BLaER1 treated with 17β-estradiol and CSF1 and Interleukin-3, amounts not matched to agents 10 nM and 100 nM (cell line): ENCODE data around the gene PLK5.
A peak's percentile ranks its signal among the peaks of the same experiment; 100 is the strongest.

ENCODE experiments used
- H3K27ac ChIP-seq, 11 experiments: shearing (Covaris generic); formaldehyde crosslinking; 2 replicates each; pipeline ENCODE4 v1.8.1; 2022
- H3K27me3 ChIP-seq, 11 experiments: shearing (Covaris generic); formaldehyde crosslinking; 2 replicates each; pipeline ENCODE4 v1.8.1; 2022
- H3K36me3 ChIP-seq, 11 experiments: shearing (Covaris generic); formaldehyde crosslinking; 2 replicates each; pipeline ENCODE4 v1.8.1; 2022
- H3K4me1 ChIP-seq, 10 experiments: shearing (Covaris generic); formaldehyde crosslinking; 2 replicates each; pipeline ENCODE4 v1.8.1; 2022
- H3K4me2 ChIP-seq, 11 experiments: shearing (Covaris generic); formaldehyde crosslinking; 2 replicates each; pipeline ENCODE4 v1.8.1; 2022
- H3K4me3 ChIP-seq, 10 experiments: shearing (Covaris generic); formaldehyde crosslinking; 2 replicates each; pipeline ENCODE4 v1.8.1; 2022
- H3K9ac ChIP-seq, 11 experiments: shearing (Covaris generic); formaldehyde crosslinking; 2 replicates each; pipeline ENCODE4 v1.8.1; 2022
- H3K9me3 ChIP-seq, 11 experiments: shearing (Covaris generic); formaldehyde crosslinking; replicated peaks in 1 of 11; 2 replicates each; pipeline ENCODE4 v1.8.1; 2022
- H4K20me1 ChIP-seq, 11 experiments: shearing (Covaris generic); formaldehyde crosslinking; 2 replicates each; pipeline ENCODE4 v1.8.1; 2022
- Cebpa-rat ChIP-seq, 11 experiments: shearing (Covaris generic); IDR thresholded peaks; 2 replicates each; pipeline ENCODE4 v1.8.1; 2022

The PLK5 gene

DNA sequence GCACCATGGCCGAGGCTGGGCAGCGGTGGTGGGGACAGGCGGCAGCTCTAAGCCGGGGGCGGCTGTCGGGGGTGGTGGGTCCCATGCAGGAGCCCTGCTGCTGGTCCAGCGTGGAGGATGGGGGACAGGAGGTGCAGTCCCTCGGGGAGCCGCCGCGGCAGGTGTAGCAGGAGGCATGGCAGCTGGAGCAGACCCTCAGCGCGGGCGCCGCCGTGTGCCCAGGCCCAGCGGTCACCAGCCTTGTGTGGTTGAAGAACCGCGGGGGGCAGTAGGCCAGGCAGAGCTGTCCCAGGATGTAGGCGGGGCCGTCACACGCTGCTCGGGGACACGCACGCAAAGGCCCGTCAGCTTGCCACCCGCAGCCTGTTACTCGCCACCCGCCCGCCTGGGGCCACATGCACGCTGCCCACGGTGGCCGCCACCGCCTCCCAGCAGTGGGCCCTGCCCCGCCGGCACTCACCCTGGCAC, 42.0 kb upstream of the PLK5 start:
- Histone ChIP-seq H3K9me3 (no peaks in the 10 kb centered on the region), H3K36me3 (peaks cover 0 to 8% (median 7%) of the 10 kb centered on the region in 11 experiments; a peak in 15 of 22 replicates), H3K4me2 (no peak overlapping the region), H3K27ac (no peak overlapping the region), H4K20me1 (peaks cover 10 to 18% (median 16%) of the 10 kb centered on the region in 11 experiments; a peak in 18 of 22 replicates), H3K27me3 (no peaks in the 10 kb centered on the region), H3K4me1 (peaks cover 30 to 43% (median 36%) of the 10 kb centered on the region in 10 experiments), H3K9ac (no peak overlapping the region), H3K4me3 (no peak overlapping the region)
- TF ChIP-seq Cebpa-rat (IDR thresholded peaks at IDR 0.05), result no peak

DNA sequence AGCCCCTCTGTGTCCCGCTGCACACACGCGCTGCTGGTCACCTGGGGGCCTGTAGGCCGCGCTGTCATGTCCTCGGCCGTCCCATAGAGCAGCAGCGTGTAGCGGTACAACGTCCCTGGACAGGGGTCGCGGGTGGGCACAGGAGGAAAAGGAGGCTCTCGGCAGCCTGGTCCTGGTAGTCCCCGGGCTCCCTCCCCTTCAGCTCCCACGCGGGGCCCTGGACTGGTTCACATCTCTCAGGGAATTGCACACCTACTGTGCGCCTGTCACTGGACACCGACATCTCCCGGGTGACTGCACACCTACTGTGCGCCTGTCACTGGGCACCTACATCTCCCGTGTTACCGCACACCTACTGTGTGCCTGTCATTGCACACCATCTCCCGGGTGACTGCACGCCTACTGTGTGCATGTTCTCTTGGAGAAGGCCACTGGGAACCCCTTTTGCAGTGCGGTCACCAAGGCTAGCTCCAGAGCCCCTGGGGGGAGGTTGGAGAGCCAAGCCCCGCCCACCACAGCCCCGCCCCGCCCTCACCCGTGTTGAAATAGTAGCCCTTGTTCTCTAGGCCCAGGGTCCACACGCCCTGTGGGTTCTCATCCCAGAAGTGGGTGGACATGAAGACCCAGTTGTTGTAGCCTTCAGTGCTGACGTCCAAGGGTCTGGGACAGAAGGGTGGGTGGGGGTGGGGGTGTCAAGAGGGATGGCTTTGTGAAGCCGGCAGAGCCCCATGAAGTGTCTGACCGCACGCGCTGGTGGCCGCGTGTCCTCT, 41.3 kb upstream of the PLK5 start:
- H3K4me3 ChIP-seq, result no peak overlapping the region
- no peak overlapping the region for H3K9ac ChIP-seq
- H3K27ac ChIP-seq, result no peak overlapping the region
- H3K27me3 ChIP-seq, result no peaks in the 10 kb centered on the region
- H3K9me3 ChIP-seq, result no peaks in the 10 kb centered on the region
- peaks cover 24 to 37% (median 30%) of the 10 kb centered on the region in 10 experiments for H3K4me1 ChIP-seq
- no peak for TF ChIP-seq Cebpa-rat (IDR thresholded peaks at IDR 0.05)
- peaks cover 0 to 2% (median under 1%) of the 10 kb centered on the region in 11 experiments; a peak in 6 of 22 replicates for H3K36me3 ChIP-seq
- H3K4me2 ChIP-seq, result no peak overlapping the region
- H4K20me1 ChIP-seq, result peaks cover 3 to 12% (median 10%) of the 10 kb centered on the region in 11 experiments; a peak in 16 of 22 replicates

DNA sequence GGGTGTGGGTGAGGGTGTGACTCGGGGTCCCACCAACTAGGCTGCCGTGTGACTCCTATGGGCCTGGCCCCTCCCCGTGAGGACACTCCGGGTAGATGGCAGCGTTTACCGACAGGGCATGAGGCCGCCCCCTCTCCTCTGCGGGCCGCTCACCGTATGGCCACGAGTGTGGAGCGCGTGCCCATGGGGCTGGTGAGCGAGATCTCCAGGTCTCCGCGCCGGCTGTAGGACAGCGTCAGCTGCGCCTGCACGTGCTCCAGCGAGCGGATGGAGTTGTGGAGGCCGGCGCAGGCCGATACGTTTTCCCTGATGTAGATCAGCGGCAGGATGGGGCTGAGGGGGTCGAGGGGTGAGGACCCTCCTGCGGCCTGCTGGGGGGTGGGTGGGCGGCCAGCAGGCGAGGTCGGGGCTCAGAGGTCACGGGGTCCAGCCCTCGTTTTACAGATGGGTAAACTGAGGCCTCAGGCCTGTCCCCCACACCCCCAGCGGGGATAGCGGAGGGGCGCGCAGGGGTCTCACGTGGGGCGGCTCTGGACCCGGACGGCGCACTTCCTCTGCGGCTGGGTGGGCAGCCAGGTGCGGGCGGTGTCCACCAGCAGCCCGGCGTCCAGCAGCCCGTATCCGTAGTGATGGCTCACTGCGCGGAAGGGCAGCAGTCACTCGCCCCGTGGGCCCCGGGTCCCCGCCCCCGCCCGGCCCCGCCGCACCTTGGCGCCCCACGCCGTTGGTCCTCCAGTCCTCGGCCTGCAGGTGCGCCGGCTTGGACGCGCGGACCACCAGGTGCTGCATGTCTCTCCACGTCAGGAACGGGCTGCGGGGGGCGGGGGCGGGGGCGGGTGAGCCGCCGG, 40.5 kb upstream of the PLK5 start:
- H3K9ac ChIP-seq, result no peak overlapping the region
- H3K4me1 ChIP-seq, result peaks cover 19 to 34% (median 29%) of the 10 kb centered on the region in 10 experiments
- TF ChIP-seq Cebpa-rat (IDR thresholded peaks at IDR 0.05), result no peak
- no peak overlapping the region for H3K27ac ChIP-seq
- H3K27me3 ChIP-seq, result no peaks in the 10 kb centered on the region
- no peaks in the 10 kb centered on the region for H3K36me3 ChIP-seq
- peaks cover 0 to 4% (median 2%) of the 10 kb centered on the region in 11 experiments; a peak in 9 of 22 replicates for H4K20me1 ChIP-seq
- no peaks in the 10 kb centered on the region for H3K9me3 ChIP-seq
- H3K4me3 ChIP-seq, result no peak overlapping the region
- H3K4me2 ChIP-seq, result no peak overlapping the region

DNA sequence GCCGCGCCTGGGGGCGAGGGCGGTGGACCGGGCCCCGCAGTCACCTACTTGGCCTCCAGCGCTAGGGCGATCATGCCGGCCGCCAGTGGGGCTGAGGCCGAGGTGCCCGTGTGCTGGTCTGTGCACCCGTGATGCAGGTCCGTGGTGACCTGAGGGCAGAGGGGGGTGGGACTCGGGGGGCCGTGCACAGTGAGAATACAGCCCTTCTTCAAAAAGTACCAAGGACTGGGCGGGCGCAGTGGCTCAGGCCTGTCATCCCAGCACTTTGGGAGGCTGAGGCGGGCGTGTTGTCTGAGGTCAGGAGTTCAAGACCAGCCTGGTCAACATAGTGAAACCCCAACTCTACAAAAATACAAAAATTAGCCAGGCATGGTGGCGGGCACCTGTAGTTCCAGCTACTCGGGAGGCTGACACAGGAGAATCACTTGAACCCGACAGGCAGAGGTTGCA, 39.9 kb upstream of the PLK5 start:
- no peak overlapping the region for H3K27ac ChIP-seq
- peaks cover 25 to 38% (median 34%) of the 10 kb centered on the region in 10 experiments for H3K4me1 ChIP-seq
- no peak overlapping the region for H3K4me2 ChIP-seq
- no peaks in the 10 kb centered on the region for H3K36me3 ChIP-seq
- no peaks in the 10 kb centered on the region for H4K20me1 ChIP-seq
- no peaks in the 10 kb centered on the region for H3K9me3 ChIP-seq
- no peak overlapping the region for H3K4me3 ChIP-seq
- TF ChIP-seq Cebpa-rat (IDR thresholded peaks at IDR 0.05), result no peak
- no peak overlapping the region for H3K9ac ChIP-seq
- no peaks in the 10 kb centered on the region for H3K27me3 ChIP-seq

DNA sequence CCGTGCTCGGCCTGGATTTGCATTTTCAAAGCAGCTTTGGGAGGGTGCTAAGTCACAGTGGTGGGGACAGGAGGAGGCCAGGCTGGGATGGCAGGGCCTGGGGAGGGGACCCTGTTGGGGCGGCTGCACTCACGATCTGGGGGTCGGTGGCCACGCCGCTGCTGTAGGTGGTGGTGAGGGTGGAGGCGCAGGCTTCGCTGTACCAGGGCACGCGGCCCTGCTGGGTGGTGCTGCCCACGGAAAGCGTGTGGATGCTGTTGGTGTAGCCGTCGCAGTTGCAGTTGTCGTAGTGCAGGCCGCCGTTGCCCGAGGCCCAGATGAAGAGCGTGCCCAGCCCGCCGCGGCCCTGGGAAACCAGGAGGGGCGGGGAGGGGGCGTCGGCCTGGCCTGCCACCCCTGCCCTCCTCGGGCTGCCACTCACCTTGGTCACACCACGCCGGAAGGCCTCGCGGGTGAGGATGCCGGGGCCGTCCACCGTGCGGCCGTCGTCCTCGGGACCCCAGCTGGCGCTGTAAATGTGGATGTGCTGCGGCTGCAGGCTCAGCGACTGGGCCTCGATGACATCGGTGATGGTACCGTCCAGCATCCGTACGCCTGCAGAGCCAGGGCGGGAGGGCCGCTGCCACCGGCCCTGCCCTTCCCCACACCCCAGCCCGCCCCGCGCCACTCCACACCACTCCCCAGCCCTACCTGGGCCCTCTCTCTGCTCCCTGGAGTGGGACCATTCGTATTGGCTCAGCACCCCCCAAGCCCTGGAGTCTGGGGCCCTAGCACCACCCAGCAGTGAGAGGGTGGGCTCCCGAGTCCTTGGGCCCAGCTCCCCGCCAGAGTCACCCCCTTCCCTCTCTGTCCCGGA, 36.9 kb upstream of the PLK5 start:
- no peaks in the 10 kb centered on the region for H3K9me3 ChIP-seq
- no peak overlapping the region for H3K4me2 ChIP-seq
- no peak for TF ChIP-seq Cebpa-rat (IDR thresholded peaks at IDR 0.05)
- H3K27me3 ChIP-seq, result peaks cover 0 to 7% (median 0%) of the 10 kb centered on the region in 11 experiments; a peak in 2 of 22 replicates
- H4K20me1 ChIP-seq, result no peaks in the 10 kb centered on the region; a peak in 1 of 22 replicates
- H3K27ac ChIP-seq, result no peak overlapping the region
- H3K9ac ChIP-seq, result no peak overlapping the region
- no peak overlapping the region for H3K4me3 ChIP-seq
- H3K4me1 ChIP-seq, result peaks cover 26 to 38% (median 33%) of the 10 kb centered on the region in 10 experiments
- no peaks in the 10 kb centered on the region for H3K36me3 ChIP-seq

DNA sequence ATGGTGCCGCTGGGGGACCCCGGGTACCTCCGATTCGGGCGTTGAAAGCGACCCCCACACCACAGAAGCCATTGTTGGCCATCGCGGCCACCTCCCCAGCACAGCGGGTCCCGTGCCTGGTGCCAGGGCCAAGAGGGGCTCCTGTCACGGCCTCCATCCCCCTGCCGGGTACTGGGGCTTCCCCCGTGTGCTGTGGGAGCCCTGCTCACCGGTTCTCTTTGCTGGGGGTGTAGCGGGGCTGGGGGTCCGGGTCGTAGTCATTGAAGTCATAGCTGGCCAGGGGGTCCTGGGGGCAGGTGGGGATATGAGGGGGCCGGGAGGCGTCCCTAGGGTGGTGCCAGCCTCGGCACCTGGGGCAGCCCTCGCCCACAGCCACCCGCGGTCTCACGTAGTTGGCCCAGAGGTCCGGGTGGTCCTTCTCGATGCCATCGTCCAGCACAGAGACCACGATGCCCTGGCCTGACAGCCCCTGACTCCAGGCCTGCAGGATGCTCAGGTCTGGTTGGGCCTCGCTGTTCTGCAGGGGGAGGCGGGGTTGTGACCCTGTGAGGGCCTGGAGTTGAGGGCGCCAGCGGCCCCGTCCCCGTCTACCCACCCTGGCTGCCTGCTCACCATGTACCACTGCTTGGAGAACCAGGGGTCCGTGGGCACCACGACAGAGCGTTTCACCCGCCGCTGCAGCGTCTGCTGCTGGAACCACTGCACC, 36.1 kb upstream of the PLK5 start:
- no peak overlapping the region for H3K9ac ChIP-seq
- H3K27ac ChIP-seq, result peak overlapping the region in 1 of 11 experiments; percentile 35; a peak in 1 of 22 replicates
- peaks cover 26 to 35% (median 33%) of the 10 kb centered on the region in 10 experiments for H3K4me1 ChIP-seq
- H3K36me3 ChIP-seq, result no peaks in the 10 kb centered on the region
- H3K4me2 ChIP-seq, result peak overlapping the region; percentile 93 to 100 (median 96); a peak in 21 of 22 replicates
- peaks cover 0 to 3% (median 0%) of the 10 kb centered on the region in 11 experiments; a peak in 2 of 22 replicates for H4K20me1 ChIP-seq
- TF ChIP-seq Cebpa-rat (IDR thresholded peaks at IDR 0.05), result no peak
- no peak overlapping the region for H3K4me3 ChIP-seq
- H3K27me3 ChIP-seq, result peaks cover 0 to 7% (median 0%) of the 10 kb centered on the region in 11 experiments; a peak in 3 of 22 replicates
- H3K9me3 ChIP-seq, result no peaks in the 10 kb centered on the region

DNA sequence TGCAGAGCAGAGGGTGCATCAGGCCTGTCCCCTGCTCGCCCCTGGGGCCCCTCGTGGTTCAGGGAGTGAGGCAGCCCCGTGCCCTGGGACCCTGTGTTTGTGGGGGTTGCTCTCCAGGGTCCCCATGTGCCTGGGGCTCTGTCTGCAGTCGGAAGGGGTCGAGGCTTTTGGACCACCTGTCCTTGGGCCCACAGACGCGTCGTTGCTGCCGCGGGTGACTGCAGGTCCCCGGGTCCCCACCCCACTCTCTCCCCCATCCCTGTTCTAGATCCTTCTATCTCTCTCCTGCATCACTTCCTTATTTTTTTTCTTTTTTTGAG, 35.6 kb upstream of the PLK5 start:
- H3K9ac ChIP-seq, result no peak overlapping the region
- H3K27me3 ChIP-seq, result peaks cover 0 to 7% (median 0%) of the 10 kb centered on the region in 11 experiments; a peak in 3 of 22 replicates
- no peak for TF ChIP-seq Cebpa-rat (IDR thresholded peaks at IDR 0.05)
- H3K36me3 ChIP-seq, result no peaks in the 10 kb centered on the region
- H4K20me1 ChIP-seq, result peaks cover 0 to 4% (median 0%) of the 10 kb centered on the region in 11 experiments; a peak in 2 of 22 replicates
- H3K4me2 ChIP-seq, result peak overlapping the region; percentile 93 to 100 (median 96)
- H3K9me3 ChIP-seq, result no peaks in the 10 kb centered on the region
- H3K27ac ChIP-seq, result peak overlapping the region in 1 of 11 experiments; percentile 35; a peak in 1 of 22 replicates
- H3K4me3 ChIP-seq, result no peak overlapping the region
- H3K4me1 ChIP-seq, result peaks cover 26 to 35% (median 33%) of the 10 kb centered on the region in 10 experiments
